T-cell (primary cell): ENCODE results near the gene MRPL28. TPM values are rescaled to one million over a fixed set of nuclear protein-coding genes. Genes with fewer than 3 reads are reported as not detected.
"Not testable (repeated sequence)": the region's sequence is repeated elsewhere in the genome, so short reads cannot be mapped to it uniquely, and the experiment has no call there.

Source experiments
- ATAC-seq, 4 experiments: fragments of 200-7000 bp in 3 of 4; fragments of 150-1000 bp in 1 of 4; cut with Tn5 transposase; replicated peaks in 1 of 4; 1 replicate in 3 of 4; 2 replicates in 1 of 4; pipeline ENCODE4 v1.10.0; 2021; ENCODE audit warnings: moderate library complexity in 3 of 4, mild to moderate bottlenecking in 2 of 4, moderate number of reproducible peaks in 1 of 4
- CTCF ChIA-PET, 2 donors: fragments of 300-600 bp; sonication (Branson Sonifier 250); formaldehyde crosslinking; loops; one replicate each; lab custom pipeline; 2022; ENCODE audit warnings: antibody characterized with exemption in 2 of 2; lab: Charles Lee
- POLR2A ChIA-PET, 2 donors: fragments of 300-600 bp; sonication (Branson Sonifier 250); formaldehyde crosslinking; loops; one replicate each; lab custom pipeline; 2022; ENCODE audit warnings: antibody characterized with exemption in 2 of 2; lab: Charles Lee
- DNase-seq, 35 experiments: peaks; one replicate each; pipeline versions ENCODE4 v3.0.0 to v3.0.0-alpha.2; 2013 to 2023
- H3K27ac ChIP-seq: one replicate; pipeline ENCODE4 v1.5.1; 2013; ENCODE audit warnings: low read length
- H3K27me3 ChIP-seq, 2 experiments: replicated peaks in 1 of 2; 1 replicate in 1 of 2; 2 replicates in 1 of 2; pipeline versions ENCODE4 v1.6.1 to v1.7.0; 2013; ENCODE audit warnings: low read length in 1 of 2, mixed read lengths in 1 of 2; ENCODE audit not compliant: control insufficient read depth in 2 of 2, insufficient read depth in 2 of 2; ENCODE audit errors: extremely low read depth in 1 of 2
- H3K36me3 ChIP-seq, 2 donors: 1 replicate in 1 of 2; 2 replicates in 1 of 2; pipeline versions ENCODE4 v1.6.1 to v1.7.0; 2013; ENCODE audit warnings: low read length in 1 of 2; ENCODE audit not compliant: control insufficient read depth in 2 of 2, insufficient read depth in 1 of 2; ENCODE audit errors: extremely low read depth in 1 of 2
- H3K4me1 ChIP-seq, 2 experiments: 1 replicate in 1 of 2; 2 replicates in 1 of 2; pipeline versions ENCODE4 v1.6.1 to v1.7.0; 2013; ENCODE audit warnings: low read length in 2 of 2, mixed read lengths in 1 of 2; ENCODE audit not compliant: insufficient read depth in 2 of 2, control insufficient read depth in 1 of 2; ENCODE audit errors: extremely low read depth in 1 of 2
- H3K4me3 ChIP-seq, 2 donors: 1 replicate in 1 of 2; 2 replicates in 1 of 2; pipeline versions ENCODE4 v1.5.1 to v1.7.0; 2013; ENCODE audit warnings: mild to moderate bottlenecking in 2 of 2, low read length in 1 of 2, moderate library complexity in 1 of 2; ENCODE audit not compliant: control insufficient read depth in 1 of 2; ENCODE audit errors: extremely low read depth in 1 of 2
- H3K9me3 ChIP-seq: 2 replicates; pipeline ENCODE4 v1.7.0; 2013
- H3K27ac Mint-ChIP-seq, 2 donors: one replicate each; pipeline ENCODE4 v1.8.0; 2020 to 2021; ENCODE audit warnings: mild to moderate bottlenecking in 2 of 2, mixed read lengths in 2 of 2
- H3K27me3 Mint-ChIP-seq, 2 donors: one replicate each; pipeline ENCODE4 v1.8.0; 2021 to 2022; ENCODE audit warnings: mixed read lengths in 2 of 2
- H3K36me3 Mint-ChIP-seq: one replicate; pipeline ENCODE4 v1.8.0; 2021; ENCODE audit warnings: mixed read lengths
- H3K4me1 Mint-ChIP-seq, 3 donors: one replicate each; pipeline ENCODE4 v1.8.0; 2020 to 2022; ENCODE audit warnings: mixed read lengths in 3 of 3, mild to moderate bottlenecking in 1 of 3
- H3K4me3 Mint-ChIP-seq, 3 donors: one replicate each; pipeline ENCODE4 v1.8.0; 2020 to 2022; ENCODE audit warnings: mild to moderate bottlenecking in 3 of 3, mixed read lengths in 3 of 3, moderate library complexity in 3 of 3
- H3K9me3 Mint-ChIP-seq, 3 donors: one replicate each; pipeline ENCODE4 v1.8.0; 2020 to 2022; ENCODE audit warnings: mixed read lengths in 3 of 3
- WGBS: methylation state at CpG from one replicate; pipeline ENCODE4 v1.1.5; 2013; ENCODE audit warnings: missing lambda C conversion rate; ENCODE audit not compliant: insufficient coverage; 5-methylcytosine and 5-hydroxymethylcytosine counted together
- total RNA-seq, 35 experiments: library from RNA in 6 of 35; stranded (reverse) in 6 of 35; fragments of 120-200 nt in 1 of 35; gene quantifications; one replicate each; pipeline versions ENCODE4 v1.2.1 to v1.2.4 and lab custom pipeline; 2013 to 2026

Gene MRPL28
- total RNA-seq, 5 donors from 2014 or later (not counting 1 experiment from before 2014, with no cell fraction given): 29.3 to 43.8 (median 34.5) TPM

DNA sequence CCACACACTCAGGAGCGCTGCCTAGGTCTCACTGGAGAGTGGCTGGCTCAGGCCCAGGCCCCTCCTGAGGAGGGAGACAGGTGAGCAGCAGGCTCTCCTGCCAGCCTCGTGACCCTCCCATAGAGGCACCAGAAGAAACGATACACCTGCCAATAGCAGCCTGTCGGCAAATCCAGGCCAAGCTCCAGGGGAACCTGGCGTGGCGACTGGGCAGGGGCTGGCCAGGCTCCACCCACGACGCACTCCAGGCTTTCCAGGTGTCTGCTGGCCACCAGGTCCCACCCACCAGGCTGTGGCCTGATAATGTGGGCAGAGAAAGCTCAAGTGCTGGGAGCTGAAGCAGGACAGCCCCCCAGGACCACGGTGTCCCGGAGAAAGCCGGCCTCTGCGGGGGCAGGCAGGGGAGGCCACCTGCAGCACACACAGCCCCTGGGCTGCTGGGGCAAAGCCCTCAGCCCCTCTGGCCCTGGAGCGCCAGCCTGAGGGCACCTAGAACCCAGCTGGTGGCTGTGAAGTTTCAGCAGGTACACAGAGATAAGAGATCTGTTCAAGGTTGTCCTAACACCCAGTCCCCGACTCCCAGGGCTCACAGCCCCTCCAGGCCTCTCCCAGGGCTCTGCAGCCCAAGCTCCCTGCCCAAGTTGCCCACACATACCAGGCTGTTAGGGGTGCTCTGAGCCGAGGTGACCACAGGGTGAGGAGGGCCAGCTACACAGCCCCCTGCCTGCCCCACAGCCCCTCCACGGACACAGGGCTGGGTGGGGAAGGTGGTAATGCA is 9.0 kb upstream of the MRPL28 start:
- H3K4me1 Mint-ChIP-seq: peaks cover 27 to 35% (median 31%) of the 10 kb centered on the region in 3 donors
- H3K9me3 ChIP-seq: no peaks in the 10 kb centered on the region
- H3K27ac Mint-ChIP-seq: peak overlapping the region; percentile 91 to 95
- DNase-seq (no peak), ATAC-seq (no peak)
- H3K27me3 Mint-ChIP-seq: no peaks in the 10 kb centered on the region
- peaks cover 5 to 52% of the 10 kb centered on the region in 2 experiments for H3K4me1 ChIP-seq
- H3K9me3 Mint-ChIP-seq: no peaks in the 10 kb centered on the region
- H3K4me3 ChIP-seq: peak overlapping the region; percentile 11 to 63
- peak overlapping the region; percentile 67 for H3K27ac ChIP-seq
- POLR2A ChIA-PET: no interaction called here
- 94% methylated on average over 12 of the region's 16 CpGs for WGBS
- H3K27me3 ChIP-seq: no peaks in the 10 kb centered on the region
- CTCF ChIA-PET: no interaction called here
- no peaks in the 10 kb centered on the region for H3K36me3 Mint-ChIP-seq
- peaks cover 13 to 29% of the 10 kb centered on the region in 2 donors for H3K36me3 ChIP-seq
- H3K4me3 Mint-ChIP-seq: peak overlapping the region; percentile 82 to 84 (median 84)

DNA sequence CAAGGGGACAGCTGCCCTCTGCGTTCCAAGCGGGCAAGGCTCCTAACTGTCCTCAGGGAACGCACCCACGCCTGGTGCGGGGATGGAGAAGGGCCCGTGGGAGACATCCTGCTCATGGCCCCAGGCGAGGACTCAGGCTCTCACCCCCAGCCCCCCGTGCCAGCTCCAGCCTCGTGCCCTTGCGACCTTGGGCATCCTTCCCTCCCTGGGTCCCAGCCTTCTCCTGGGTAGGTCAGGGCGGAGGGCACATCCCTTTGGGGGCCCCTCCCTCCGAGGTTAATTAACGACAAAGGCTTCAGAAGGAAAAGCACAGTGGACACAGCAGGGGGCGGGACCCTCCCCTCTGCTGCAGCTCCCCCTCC is 8.5 kb upstream of the MRPL28 start:
- Histone ChIP-seq H3K4me3 (no peak overlapping the region), H3K9me3 (no peaks in the 10 kb centered on the region), H3K27me3 (no peaks in the 10 kb centered on the region), H3K27ac (peak overlapping the region; percentile 67), H3K36me3 (peaks cover 16 to 35% of the 10 kb centered on the region in 2 donors), H3K4me1 (peaks cover 5 to 48% of the 10 kb centered on the region in 2 experiments)
- Mint-ChIP-seq H3K27ac (peak overlapping the region; percentile 75 to 81), H3K4me3 (peak overlapping the region in 2 of 3 donors; percentile 21 to 82), H3K27me3 (no peaks in the 10 kb centered on the region), H3K9me3 (no peaks in the 10 kb centered on the region), H3K36me3 (no peaks in the 10 kb centered on the region), H3K4me1 (peaks cover 25 to 31% (median 27%) of the 10 kb centered on the region in 3 donors)
- CTCF ChIA-PET: no interaction called here
- ATAC-seq (no peak), DNase-seq (no peak)
- 96% methylated on average over 7 of the region's 14 CpGs for WGBS
- POLR2A ChIA-PET: no interaction called here

DNA sequence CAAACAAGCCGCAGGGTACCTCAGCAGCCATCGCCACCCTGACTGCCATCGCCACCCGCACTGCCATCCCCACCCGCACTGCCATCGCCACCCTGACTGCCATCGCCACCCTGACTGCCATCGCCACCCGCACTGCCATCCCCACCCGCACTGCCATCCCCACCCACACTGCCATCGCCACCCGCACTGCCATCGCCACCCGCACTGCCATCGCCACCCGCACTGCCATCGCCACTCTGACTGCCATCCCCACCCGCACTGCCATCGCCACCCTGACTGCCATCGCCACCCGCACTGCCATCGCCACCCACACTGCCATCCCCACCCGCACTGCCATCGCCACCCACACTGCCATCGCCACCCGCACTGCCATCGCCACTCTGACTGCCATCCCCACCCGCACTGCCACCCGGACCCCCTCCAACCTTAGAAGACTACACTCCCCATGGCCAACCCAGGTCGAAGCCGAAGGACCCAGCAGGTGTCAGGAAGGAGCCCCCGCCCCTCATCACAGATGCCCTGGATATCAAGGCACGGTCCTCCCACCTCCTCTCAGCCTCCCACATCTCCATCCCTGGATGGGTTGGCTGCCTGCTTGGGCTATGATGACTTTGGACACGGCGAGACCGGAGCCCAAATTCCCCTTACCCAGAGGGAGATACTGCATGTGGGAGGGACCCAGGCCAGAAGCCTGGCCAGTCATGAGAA is 7.9 kb upstream of the MRPL28 start:
- Histone ChIP-seq H3K4me1 (peaks cover 2 to 42% of the 10 kb centered on the region in 2 experiments), H3K36me3 (peaks cover 17 to 38% of the 10 kb centered on the region in 2 donors), H3K27ac (peak overlapping the region; percentile 38)
- H3K9me3 Mint-ChIP-seq, H3K4me3 ChIP-seq, ATAC-seq, H3K36me3 Mint-ChIP-seq, H3K9me3 ChIP-seq, DNase-seq, H3K27me3 ChIP-seq, H3K27me3 Mint-ChIP-seq, CTCF ChIA-PET, POLR2A ChIA-PET: not testable (repeated sequence)
- 95% methylated on average over 17 of the region's 36 CpGs for WGBS
- peak overlapping the region in 1 of 3 donors; percentile 82 for H3K4me3 Mint-ChIP-seq
- peak overlapping the region in 1 of 2 donors; percentile 75 for H3K27ac Mint-ChIP-seq
- H3K4me1 Mint-ChIP-seq: peaks cover 20 to 29% (median 23%) of the 10 kb centered on the region in 3 donors

DNA sequence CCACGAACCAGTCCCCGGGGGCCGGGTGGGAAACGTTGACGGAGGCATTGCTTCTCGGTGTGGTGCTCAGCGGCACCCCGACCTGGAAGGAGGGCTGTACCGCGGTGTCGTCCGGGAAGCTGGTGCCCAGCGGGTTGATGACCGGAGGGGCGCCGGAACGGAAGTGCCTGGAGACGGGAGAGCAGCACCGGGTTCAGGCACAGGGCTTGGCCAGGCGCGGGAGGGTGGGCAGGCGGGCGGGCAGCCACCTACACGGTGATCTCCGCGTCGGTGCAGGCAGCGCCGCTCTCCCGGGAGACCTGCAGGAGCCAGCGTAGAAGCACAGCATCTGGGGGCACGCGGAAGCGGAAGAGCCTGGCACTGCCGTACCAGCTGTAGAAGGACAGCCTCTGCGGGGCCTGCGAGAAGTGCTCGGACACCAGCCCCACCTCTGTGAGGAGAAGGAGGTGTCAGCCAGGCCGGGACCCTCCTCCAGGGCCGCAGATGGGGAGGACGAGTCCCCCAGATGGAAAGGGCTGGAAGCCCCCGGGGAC is 7.1 kb upstream of the MRPL28 start:
- CTCF ChIA-PET: no interaction called here
- Mint-ChIP-seq H3K4me1 (peaks cover 14 to 23% (median 15%) of the 10 kb centered on the region in 3 donors), H3K4me3 (no peak overlapping the region), H3K9me3 (no peaks in the 10 kb centered on the region), H3K36me3 (peaks cover 3% of the 10 kb centered on the region), H3K27me3 (no peaks in the 10 kb centered on the region), H3K27ac (no peak overlapping the region)
- 92% methylated on average over 41 of the region's 42 CpGs for WGBS
- Histone ChIP-seq H3K9me3 (no peaks in the 10 kb centered on the region), H3K27ac (no peak overlapping the region), H3K36me3 (peaks cover 25 to 46% of the 10 kb centered on the region in 2 donors), H3K4me1 (peaks cover 0 to 34% of the 10 kb centered on the region in 2 experiments), H3K4me3 (no peak overlapping the region), H3K27me3 (no peaks in the 10 kb centered on the region)
- DNase-seq (no peak), ATAC-seq (no peak)
- POLR2A ChIA-PET: no interaction called here

DNA sequence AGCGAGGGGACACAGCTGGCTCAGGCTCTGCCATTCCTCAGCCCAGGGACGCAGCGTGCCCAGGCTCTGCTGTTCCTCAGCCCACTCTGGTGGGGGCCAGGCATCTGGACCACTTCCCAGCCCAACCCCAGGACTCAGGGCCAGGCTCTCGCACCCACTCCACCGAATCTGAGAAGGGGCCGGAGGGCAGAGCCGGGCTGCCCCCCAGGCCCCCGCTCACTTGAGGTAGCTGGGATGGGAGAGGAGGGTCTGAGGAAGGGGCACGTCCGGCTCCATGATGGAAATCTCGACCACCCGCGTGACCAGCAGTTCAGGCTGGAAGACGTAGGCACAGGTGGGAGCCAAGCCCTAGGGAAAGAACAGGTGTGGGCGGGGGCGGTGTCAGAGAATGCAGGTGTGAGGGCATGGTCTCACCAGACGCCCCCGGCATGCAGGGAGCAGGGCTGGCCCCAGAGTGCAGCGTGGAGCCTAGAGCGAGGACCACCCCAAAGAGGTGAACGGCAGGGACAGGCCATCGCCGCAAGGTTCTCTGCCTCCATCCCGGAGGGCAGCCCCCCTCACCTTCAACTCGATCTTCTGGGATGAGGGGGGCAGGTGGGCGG is 6.6 kb upstream of the MRPL28 start:
- no peak overlapping the region for H3K4me3 Mint-ChIP-seq
- no peak overlapping the region for H3K27ac Mint-ChIP-seq
- peaks cover 5% of the 10 kb centered on the region for H3K36me3 Mint-ChIP-seq
- H3K9me3 Mint-ChIP-seq: no peaks in the 10 kb centered on the region
- 98% methylated on average over 19 of the region's 26 CpGs for WGBS
- peaks cover 27 to 51% of the 10 kb centered on the region in 2 donors for H3K36me3 ChIP-seq
- DNase-seq (no peak), ATAC-seq (no peak)
- H3K27me3 Mint-ChIP-seq: no peaks in the 10 kb centered on the region
- no peak overlapping the region for H3K4me3 ChIP-seq
- H3K9me3 ChIP-seq: no peaks in the 10 kb centered on the region
- no peak overlapping the region for H3K27ac ChIP-seq
- no peaks in the 10 kb centered on the region for H3K27me3 ChIP-seq
- H3K4me1 ChIP-seq: peaks cover 0 to 32% of the 10 kb centered on the region in 2 experiments
- ChIA-PET CTCF (no interaction called here), POLR2A (no interaction called here)
- peaks cover 13 to 23% (median 16%) of the 10 kb centered on the region in 3 donors for H3K4me1 Mint-ChIP-seq
